Skeletal muscle tissue (tissue), 4 donors: Measurements from ENCODE around the gene FAM3A. TPM values are rescaled to one million over a fixed set of nuclear protein-coding genes. Genes with fewer than 3 reads are reported as not detected.

Experiments used
- H3K27ac ChIP-seq: one replicate; pipeline ENCODE4 v1.7.0; 2013; ENCODE audit warnings: mild to moderate bottlenecking, low read depth, low read length, inconsistent platforms
- H3K27me3 ChIP-seq, 3 donors: one replicate each; pipeline ENCODE4 v1.7.0; 2013; ENCODE audit warnings: low read length in 3 of 3; ENCODE audit not compliant: control insufficient read depth in 3 of 3, insufficient read depth in 3 of 3
- H3K36me3 ChIP-seq, 3 donors: one replicate each; pipeline ENCODE4 v1.7.0; 2013; ENCODE audit warnings: low read length in 3 of 3; ENCODE audit not compliant: control insufficient read depth in 3 of 3, insufficient read depth in 3 of 3
- H3K4me1 ChIP-seq, 3 donors: one replicate each; pipeline ENCODE4 v1.7.0; 2013; ENCODE audit warnings: low read length in 3 of 3, mild to moderate bottlenecking in 3 of 3; ENCODE audit not compliant: control insufficient read depth in 3 of 3, insufficient read depth in 3 of 3
- H3K4me3 ChIP-seq, 3 donors: one replicate each; pipeline ENCODE4 v1.7.0; 2013; ENCODE audit warnings: low read length in 3 of 3
- H3K9ac ChIP-seq, 3 donors: one replicate each; pipeline ENCODE4 v1.7.0; 2013; ENCODE audit warnings: low read length in 3 of 3, mild to moderate bottlenecking in 3 of 3, moderate library complexity in 2 of 3, low read depth in 1 of 3
- H3K9me3 ChIP-seq, 3 donors: one replicate each; pipeline ENCODE4 v1.7.0; 2013; ENCODE audit warnings: low read length in 3 of 3; ENCODE audit not compliant: control insufficient read depth in 3 of 3
- total RNA-seq: library from RNA; depleted of rRNA; stranded (reverse); fragments of >200 nt; gene quantifications from one replicate; pipeline ENCODE4 v1.2.3, GENCODE V29; 2014
- donor health status: Osteomylitis.

Gene FAM3A
- total RNA-seq, 1 donor from 2014 or later: 15.7 TPM

DNA sequence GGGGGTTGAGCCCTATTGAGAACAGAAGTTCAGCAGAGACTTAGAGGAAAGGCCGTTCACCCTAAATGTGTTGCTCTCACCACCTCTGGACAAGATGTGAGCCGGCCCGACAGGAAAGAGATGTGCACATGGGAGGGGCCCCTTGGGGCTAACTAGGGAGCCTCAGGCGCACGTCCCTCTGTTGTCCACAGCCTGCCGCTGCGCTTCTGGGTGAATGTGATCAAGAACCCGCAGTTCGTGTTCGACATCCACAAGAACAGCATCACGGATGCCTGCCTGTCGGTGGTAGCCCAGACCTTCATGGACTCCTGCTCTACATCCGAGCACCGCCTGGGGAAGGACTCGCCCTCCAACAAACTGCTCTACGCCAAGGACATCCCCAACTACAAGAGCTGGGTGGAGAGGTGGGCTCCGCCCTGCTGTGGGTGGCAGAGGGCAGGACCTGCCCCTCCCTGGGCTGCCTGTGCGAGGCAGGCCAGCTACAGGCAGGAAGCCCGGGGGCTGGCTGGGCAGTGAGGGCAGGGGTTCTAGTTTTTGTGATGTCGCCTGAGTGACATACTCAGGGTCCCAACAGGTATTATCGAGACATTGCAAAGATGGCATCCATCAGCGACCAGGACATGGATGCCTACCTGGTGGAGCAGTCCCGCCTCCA lies 45.0 kb downstream of the FAM3A start:
- Histone ChIP-seq H3K27ac (no peak overlapping the region), H3K4me3 (no peak overlapping the region), H3K4me1 (no peaks in the 10 kb centered on the region), H3K9ac (no peak overlapping the region), H3K36me3 (peaks cover 0 to 14% (median 11%) of the 10 kb centered on the region in 3 donors), H3K9me3 (no peaks in the 10 kb centered on the region), H3K27me3 (no peaks in the 10 kb centered on the region)

DNA sequence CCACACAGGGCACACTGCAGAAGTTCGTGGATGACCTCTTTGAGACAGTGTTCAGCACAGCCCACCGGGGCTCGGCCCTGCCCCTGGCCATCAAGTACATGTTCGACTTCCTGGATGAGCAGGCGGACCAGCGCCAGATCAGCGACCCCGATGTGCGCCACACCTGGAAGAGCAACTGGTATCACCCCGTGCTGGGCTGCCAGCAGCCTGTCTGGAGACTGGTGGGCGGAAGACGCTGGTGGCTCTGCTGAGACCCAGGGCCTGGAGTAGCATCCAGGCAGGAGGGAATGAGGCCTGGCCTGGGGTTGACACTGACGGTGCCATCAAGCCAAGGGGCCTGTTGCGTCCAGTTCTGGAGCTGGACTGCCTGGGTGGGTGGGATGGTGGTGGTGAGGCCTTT lies 45.6 kb downstream of the FAM3A start:
- Histone ChIP-seq H3K4me3 (no peak overlapping the region), H3K27ac (no peak overlapping the region), H3K9ac (no peak overlapping the region), H3K27me3 (no peaks in the 10 kb centered on the region), H3K9me3 (no peaks in the 10 kb centered on the region), H3K4me1 (no peaks in the 10 kb centered on the region), H3K36me3 (peaks cover 2 to 14% (median 11%) of the 10 kb centered on the region in 3 donors)

- Histone ChIP-seq H3K4me3 (no peak overlapping the region), H3K9me3 (no peaks in the 10 kb centered on the region), H3K27ac (no peak overlapping the region), H3K4me1 (no peaks in the 10 kb centered on the region), H3K27me3 (no peaks in the 10 kb centered on the region), H3K36me3 (peaks cover 3 to 14% (median 11%) of the 10 kb centered on the region in 3 donors), H3K9ac (no peak overlapping the region)
Measured at GRCh38 chrX:154469880-154470279, 46.2 kb downstream of the FAM3A start.

DNA sequence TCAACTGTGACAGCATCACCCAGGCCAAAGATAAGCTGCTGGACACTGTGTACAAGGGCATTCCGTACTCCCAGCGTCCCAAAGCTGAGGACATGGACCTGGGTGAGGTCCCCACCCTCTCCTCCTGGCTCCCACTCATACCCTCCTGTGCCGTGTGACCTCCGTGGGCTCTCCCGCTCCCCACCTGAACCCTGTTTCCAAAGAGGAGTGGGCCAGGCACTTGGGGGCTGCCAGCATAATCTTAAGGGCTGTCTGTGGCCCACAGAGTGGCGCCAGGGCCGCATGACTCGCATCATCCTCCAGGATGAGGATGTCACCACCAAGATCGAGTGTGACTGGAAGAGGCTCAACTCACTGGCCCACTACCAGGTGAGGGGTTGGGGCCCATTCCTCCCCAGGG lies 46.9 kb downstream of the FAM3A start:
- Histone ChIP-seq H3K27ac (no peak overlapping the region), H3K36me3 (peaks cover 3 to 14% (median 11%) of the 10 kb centered on the region in 3 donors), H3K9me3 (no peaks in the 10 kb centered on the region), H3K27me3 (no peaks in the 10 kb centered on the region), H3K4me1 (no peaks in the 10 kb centered on the region), H3K9ac (no peak overlapping the region), H3K4me3 (no peak overlapping the region)

DNA sequence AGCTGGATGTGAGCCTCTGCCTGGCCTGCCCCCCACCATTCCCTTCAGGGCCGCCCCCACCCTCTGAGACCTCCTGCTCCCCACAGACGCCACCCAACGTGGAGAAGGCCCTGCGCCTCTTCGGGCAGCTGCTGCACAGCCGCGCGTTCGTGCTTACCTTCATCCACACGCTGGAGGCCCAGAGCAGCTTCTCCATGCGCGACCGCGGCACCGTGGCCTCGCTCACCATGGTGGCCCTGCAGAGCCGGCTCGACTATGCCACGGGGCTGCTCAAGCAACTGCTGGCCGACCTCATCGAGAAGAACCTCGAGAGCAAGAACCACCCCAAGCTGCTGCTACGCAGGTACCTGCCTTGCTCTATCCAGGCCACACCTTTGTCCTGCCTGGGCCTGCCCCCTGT lies 47.8 kb downstream of the FAM3A start:
- Histone ChIP-seq H3K9ac (no peak overlapping the region), H3K4me3 (no peak overlapping the region), H3K36me3 (peaks cover 3 to 14% (median 11%) of the 10 kb centered on the region in 3 donors), H3K27me3 (no peaks in the 10 kb centered on the region), H3K27ac (no peak overlapping the region), H3K9me3 (no peaks in the 10 kb centered on the region), H3K4me1 (no peaks in the 10 kb centered on the region)

- Histone ChIP-seq H3K9ac (no peak overlapping the region), H3K4me3 (no peak overlapping the region), H3K27ac (no peak overlapping the region), H3K4me1 (no peaks in the 10 kb centered on the region), H3K27me3 (no peaks in the 10 kb centered on the region), H3K9me3 (no peaks in the 10 kb centered on the region), H3K36me3 (peaks cover 3 to 14% (median 11%) of the 10 kb centered on the region in 3 donors)
Measured at GRCh38 chrX:154467556-154467955, 48.5 kb downstream of the FAM3A start.

GRCh38 chrX:154466907-154467306 lies 49.1 kb downstream of the FAM3A start:
- H3K4me1 ChIP-seq: no peaks in the 10 kb centered on the region
- H3K9ac ChIP-seq: no peak overlapping the region
- H3K27me3 ChIP-seq: no peaks in the 10 kb centered on the region
- no peak overlapping the region for H3K4me3 ChIP-seq
- H3K36me3 ChIP-seq: peaks cover 3 to 14% (median 11%) of the 10 kb centered on the region in 3 donors
- H3K27ac ChIP-seq: no peak overlapping the region
- no peaks in the 10 kb centered on the region for H3K9me3 ChIP-seq

DNA sequence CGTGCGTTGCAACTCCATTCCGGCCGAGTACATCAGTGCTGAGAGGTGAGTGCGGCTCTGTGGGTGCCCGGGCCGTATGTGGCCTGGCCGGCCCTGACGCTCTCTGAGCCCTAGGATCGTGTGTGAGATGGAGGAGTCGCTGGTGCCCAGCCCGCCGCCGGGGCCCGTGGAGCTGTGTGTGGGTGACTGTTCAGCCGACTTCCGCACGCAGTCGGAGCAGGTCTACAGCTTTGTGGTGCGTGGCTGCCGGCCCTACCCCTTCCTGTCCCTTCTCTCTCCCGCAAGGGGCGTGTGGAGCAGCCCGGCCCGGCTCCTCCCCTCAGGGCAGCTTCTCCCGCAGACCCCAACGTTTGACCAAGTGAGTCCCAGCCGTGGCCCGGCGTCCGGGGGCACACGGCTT lies 50.0 kb downstream of the FAM3A start:
- H3K27me3 ChIP-seq: no peaks in the 10 kb centered on the region
- H3K36me3 ChIP-seq: peaks cover 3 to 10% (median 5%) of the 10 kb centered on the region in 3 donors
- no peaks in the 10 kb centered on the region for H3K4me1 ChIP-seq
- H3K27ac ChIP-seq: no peak overlapping the region
- H3K4me3 ChIP-seq: no peak overlapping the region
- no peak overlapping the region for H3K9ac ChIP-seq
- H3K9me3 ChIP-seq: no peaks in the 10 kb centered on the region

DNA sequence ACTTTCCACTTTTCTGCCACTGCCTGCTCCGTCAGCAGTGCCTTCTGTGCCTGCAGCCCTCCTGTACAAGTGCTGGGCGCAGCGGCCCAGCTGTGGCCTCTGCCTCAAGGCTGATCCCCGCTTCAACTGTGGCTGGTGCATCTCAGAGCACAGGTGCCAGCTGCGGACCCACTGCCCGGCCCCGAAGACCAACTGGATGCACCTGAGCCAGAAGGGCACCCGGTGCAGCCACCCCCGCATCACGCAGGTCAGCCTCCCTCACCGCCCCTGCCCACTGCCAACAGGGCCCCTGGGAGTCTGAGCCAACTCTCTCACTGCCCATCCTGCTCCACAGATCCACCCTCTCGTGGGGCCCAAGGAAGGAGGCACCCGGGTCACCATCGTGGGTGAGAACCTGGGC lies 50.4 kb downstream of the FAM3A start:
- Histone ChIP-seq H3K27ac (no peak overlapping the region), H3K9ac (no peak overlapping the region), H3K4me3 (no peak overlapping the region), H3K27me3 (no peaks in the 10 kb centered on the region), H3K4me1 (no peaks in the 10 kb centered on the region), H3K36me3 (peaks cover 1 to 9% (median 3%) of the 10 kb centered on the region in 3 donors), H3K9me3 (no peaks in the 10 kb centered on the region)

- peaks cover 0 to 6% (median 3%) of the 10 kb centered on the region in 3 donors for H3K36me3 ChIP-seq
- no peak overlapping the region for H3K27ac ChIP-seq
- no peak overlapping the region for H3K9ac ChIP-seq
- no peaks in the 10 kb centered on the region for H3K9me3 ChIP-seq
- H3K27me3 ChIP-seq: no peaks in the 10 kb centered on the region
- H3K4me3 ChIP-seq: no peak overlapping the region
- H3K4me1 ChIP-seq: peaks cover 0 to under 1% (median 0%) of the 10 kb centered on the region in 3 donors
Measured at GRCh38 chrX:154464806-154465365, 51.1 kb downstream of the FAM3A start.
